ENCODE measurements around the gene SPAG5. TPM values are rescaled to one million over a fixed set of nuclear protein-coding genes. Genes with fewer than 3 reads are reported as not detected.

SPAG5 gene
- total RNA-seq, 3 donors from 2014 or later = 3.3 to 5.8 (median 4.1) TPM

GRCh38 chr17:28624148-28624547 is 25.3 kb upstream of the SPAG5 start:
- intact Hi-C loops (cut with DNase I; ENCODE audit: low total_unique reads) = no loop called here
- TF ChIP-seq CTCF (IDR thresholded peaks at IDR 0.05) (no peak), POLR2AphosphoS5 (IDR thresholded peaks at IDR 0.05) (no peak), POLR2A (IDR thresholded peaks at IDR 0.05) (no peak)
- no peak for DNase-seq (ENCODE audit: low spot score in 2 of 2)

GRCh38 chr17:28623696-28624095 is 24.9 kb upstream of the SPAG5 start:
- no peak overlapping the region for H3K4me3 ChIP-seq
- no peak for TF ChIP-seq CTCF (IDR thresholded peaks at IDR 0.05)
- TF ChIP-seq POLR2AphosphoS5 (IDR thresholded peaks at IDR 0.05) = no peak
- no peak for TF ChIP-seq POLR2A (IDR thresholded peaks at IDR 0.05)
- no peaks in the 10 kb centered on the region for H3K9me3 ChIP-seq
- intact Hi-C loops (cut with DNase I; ENCODE audit: low total_unique reads) = no loop called here
- no peaks in the 10 kb centered on the region for H3K27me3 ChIP-seq
- H3K27ac ChIP-seq = no peak overlapping the region
- H3K36me3 ChIP-seq = peaks cover 29% of the 10 kb centered on the region
- H3K4me1 ChIP-seq = no peaks in the 10 kb centered on the region
- no peak for DNase-seq (ENCODE audit: low spot score in 2 of 2)

More at GRCh38 chr17:28624148-28624547, 25.3 kb upstream of the SPAG5 start:
- peaks cover 29% of the 10 kb centered on the region for H3K36me3 ChIP-seq
- H3K27ac ChIP-seq = no peak overlapping the region
- no peak overlapping the region for H3K4me3 ChIP-seq
- H3K27me3 ChIP-seq = no peaks in the 10 kb centered on the region
- no peaks in the 10 kb centered on the region for H3K4me1 ChIP-seq
- no peaks in the 10 kb centered on the region for H3K9me3 ChIP-seq

- no peaks in the 10 kb centered on the region for H3K27me3 ChIP-seq
- intact Hi-C loops (cut with DNase I; ENCODE audit: low total_unique reads) = no loop called here
- H3K27ac ChIP-seq = no peak overlapping the region
- no peaks in the 10 kb centered on the region for H3K4me1 ChIP-seq
- H3K36me3 ChIP-seq = peaks cover 32% of the 10 kb centered on the region
- no peak overlapping the region for H3K4me3 ChIP-seq
- DNase-seq (ENCODE audit: low spot score in 2 of 2) = no peak
- TF ChIP-seq CTCF (IDR thresholded peaks at IDR 0.05) (no peak), POLR2AphosphoS5 (IDR thresholded peaks at IDR 0.05) (no peak), POLR2A (IDR thresholded peaks at IDR 0.05) (no peak)
- no peaks in the 10 kb centered on the region for H3K9me3 ChIP-seq
Observed at GRCh38 chr17:28622186-28622585, 23.4 kb upstream of the SPAG5 start.

- no peak overlapping the region for H3K4me3 ChIP-seq
- TF ChIP-seq POLR2A (IDR thresholded peaks at IDR 0.05) = no peak
- no peak for TF ChIP-seq CTCF (IDR thresholded peaks at IDR 0.05)
- TF ChIP-seq POLR2AphosphoS5 (IDR thresholded peaks at IDR 0.05) = no peak
- H3K27ac ChIP-seq = no peak overlapping the region
- H3K27me3 ChIP-seq = no peaks in the 10 kb centered on the region
- peaks cover 47% of the 10 kb centered on the region for H3K36me3 ChIP-seq
- intact Hi-C loops (cut with DNase I; ENCODE audit: low total_unique reads) = no loop called here
- no peaks in the 10 kb centered on the region for H3K9me3 ChIP-seq
- DNase-seq (ENCODE audit: low spot score in 2 of 2) = no peak
- H3K4me1 ChIP-seq = no peaks in the 10 kb centered on the region
Observed at GRCh38 chr17:28620010-28620409, 21.2 kb upstream of the SPAG5 start.

GRCh38 chr17:28618464-28618863 is 19.6 kb upstream of the SPAG5 start:
- H3K4me3 ChIP-seq = no peak overlapping the region
- peaks cover 47% of the 10 kb centered on the region for H3K36me3 ChIP-seq
- no peak for DNase-seq (ENCODE audit: low spot score in 2 of 2)
- TF ChIP-seq CTCF (IDR thresholded peaks at IDR 0.05) = no peak
- no peak for TF ChIP-seq POLR2A (IDR thresholded peaks at IDR 0.05)
- TF ChIP-seq POLR2AphosphoS5 (IDR thresholded peaks at IDR 0.05) = no peak
- H3K9me3 ChIP-seq = no peaks in the 10 kb centered on the region
- no peaks in the 10 kb centered on the region for H3K27me3 ChIP-seq
- H3K4me1 ChIP-seq = no peaks in the 10 kb centered on the region
- intact Hi-C loops (cut with DNase I; ENCODE audit: low total_unique reads) = no loop called here
- H3K27ac ChIP-seq = no peak overlapping the region
